ENCODE measurements around the gene MIGA2.
"Not testable (repeated sequence)": the region's sequence is repeated elsewhere in the genome, so short reads cannot be mapped to it uniquely, and the experiment has no call there.

Gene MIGA2, protein sequence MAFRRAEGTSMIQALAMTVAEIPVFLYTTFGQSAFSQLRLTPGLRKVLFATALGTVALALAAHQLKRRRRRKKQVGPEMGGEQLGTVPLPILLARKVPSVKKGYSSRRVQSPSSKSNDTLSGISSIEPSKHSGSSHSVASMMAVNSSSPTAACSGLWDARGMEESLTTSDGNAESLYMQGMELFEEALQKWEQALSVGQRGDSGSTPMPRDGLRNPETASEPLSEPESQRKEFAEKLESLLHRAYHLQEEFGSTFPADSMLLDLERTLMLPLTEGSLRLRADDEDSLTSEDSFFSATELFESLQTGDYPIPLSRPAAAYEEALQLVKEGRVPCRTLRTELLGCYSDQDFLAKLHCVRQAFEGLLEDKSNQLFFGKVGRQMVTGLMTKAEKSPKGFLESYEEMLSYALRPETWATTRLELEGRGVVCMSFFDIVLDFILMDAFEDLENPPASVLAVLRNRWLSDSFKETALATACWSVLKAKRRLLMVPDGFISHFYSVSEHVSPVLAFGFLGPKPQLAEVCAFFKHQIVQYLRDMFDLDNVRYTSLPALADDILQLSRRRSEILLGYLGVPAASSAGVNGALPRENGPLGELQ

DNA sequence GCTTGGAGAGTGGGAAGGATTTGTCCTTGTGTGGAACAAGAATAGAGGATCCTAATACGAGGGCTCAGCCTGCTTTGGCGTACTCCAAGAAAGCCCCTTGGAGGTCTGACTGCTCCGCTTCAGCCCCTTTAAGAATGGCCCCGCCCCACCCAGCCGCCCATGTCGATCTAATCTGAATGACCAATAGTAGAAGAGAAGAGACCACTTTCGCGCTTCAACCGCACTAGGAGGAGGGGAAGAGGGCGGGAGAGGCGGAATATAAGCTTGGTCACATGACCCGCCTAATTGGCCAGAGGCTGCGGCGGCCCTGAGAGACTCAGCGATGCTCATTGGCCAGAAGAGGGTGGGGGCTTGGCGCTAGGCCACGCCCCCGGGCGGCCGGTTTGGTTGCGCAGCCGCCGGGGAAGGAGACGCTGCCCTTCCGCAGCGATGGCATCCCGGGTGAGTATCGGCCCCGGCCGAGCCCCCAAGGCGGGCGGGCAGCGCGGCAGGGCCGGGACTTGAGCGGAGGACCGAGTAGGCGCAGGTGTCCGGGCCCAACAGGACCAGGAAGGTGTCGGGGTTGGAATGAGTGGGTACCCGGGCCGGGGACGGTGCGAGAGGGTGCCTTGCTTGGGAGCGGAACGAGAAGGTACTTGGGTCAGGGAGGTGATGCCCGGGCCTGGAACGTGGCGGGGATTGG, at the start of gene MIGA2:
Gene MIGA2 (plus strand): TSS at position 386 of the 682 bp plus-strand sequence. CDS start 3,969 bp downstream, outside the sequence.
- DNase-seq (ENCODE audit: low spot score) = peak; percentile 97

DNA sequence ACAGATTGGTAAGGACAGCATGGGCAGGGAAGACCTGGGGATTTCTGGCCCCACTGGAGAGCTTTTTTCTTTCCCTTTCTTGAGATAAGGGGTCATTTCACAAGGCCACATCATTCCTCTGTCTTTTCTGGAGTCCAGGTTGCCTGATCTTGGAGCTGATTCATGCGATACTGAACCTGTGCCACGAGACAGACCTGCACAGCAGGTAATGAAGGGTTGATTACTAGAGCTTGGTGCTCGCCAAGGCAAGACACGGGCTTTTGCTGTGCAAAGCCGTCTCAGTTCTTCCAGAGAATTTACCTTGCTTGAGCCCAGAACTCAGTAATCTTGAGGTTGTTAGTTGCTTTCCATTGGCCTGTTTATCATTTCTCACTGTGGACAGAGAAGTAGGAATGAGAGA, 49.8 kb upstream of the MIGA2 start:
- DNase-seq (ENCODE audit: low spot score) = no peak

DNA sequence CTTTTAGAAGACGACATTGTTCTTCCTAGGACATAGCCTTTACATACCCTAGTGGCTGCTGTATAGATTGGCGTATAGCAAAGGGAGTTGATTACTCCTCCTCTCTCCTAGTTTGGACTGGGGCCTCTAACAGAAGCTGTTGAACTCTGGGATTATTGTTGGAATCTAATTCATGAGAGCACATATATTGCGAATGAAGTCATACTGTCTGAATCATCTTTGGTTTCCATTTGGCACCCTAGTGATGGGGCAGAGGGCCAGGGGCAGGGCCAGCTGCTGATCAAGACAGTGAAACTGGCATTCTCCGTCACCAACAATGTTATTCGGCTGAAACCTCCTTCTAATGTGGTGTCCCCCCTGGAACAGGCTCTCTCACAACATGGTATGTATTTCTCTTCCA, 48.6 kb upstream of the MIGA2 start:
- DNase-seq (ENCODE audit: low spot score) = no peak

- DNase-seq (ENCODE audit: low spot score) = peak; percentile 49
These were observed 43.4 kb upstream of the MIGA2 start for GRCh38 chr9:128992995-128993394.

- no peak for DNase-seq (ENCODE audit: low spot score)
These were observed 40.6 kb upstream of the MIGA2 start for GRCh38 chr9:128995791-128996190.

GRCh38 chr9:128998462-128998861, 38.0 kb upstream of the MIGA2 start:
- DNase-seq (ENCODE audit: low spot score) = no peak

DNA sequence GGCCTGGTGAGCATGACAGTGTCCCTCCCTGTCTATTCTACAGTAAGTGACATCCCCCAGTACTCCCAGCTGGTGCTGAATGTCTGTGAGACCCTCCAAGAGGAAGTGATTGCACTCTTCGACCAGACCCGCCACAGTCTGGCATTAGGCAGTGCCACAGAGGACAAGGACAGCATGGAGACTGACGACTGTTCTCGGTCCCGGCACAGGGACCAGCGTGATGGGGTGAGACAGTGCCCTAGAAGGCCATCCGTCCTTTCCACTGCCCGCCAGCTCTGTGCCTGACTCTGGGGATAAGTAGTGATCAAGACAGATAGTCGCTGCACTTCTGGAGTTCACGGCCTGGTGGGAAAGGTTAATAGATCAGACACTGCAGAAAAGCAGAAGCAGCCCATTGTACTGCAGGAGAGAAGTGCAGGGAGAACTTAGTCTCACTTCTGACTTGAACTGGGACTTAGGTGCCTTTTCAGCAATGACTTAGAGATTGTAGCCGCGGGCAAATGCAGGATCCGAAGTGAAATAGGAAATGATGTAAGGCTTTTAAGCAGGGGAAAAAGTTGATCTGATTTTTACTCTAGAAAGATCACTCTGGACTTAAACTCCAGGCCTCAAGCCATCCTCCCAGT, 36.7 kb upstream of the MIGA2 start:
- no peak for DNase-seq (ENCODE audit: low spot score)

GRCh38 chr9:129001504-129002325, 34.7 kb upstream of the MIGA2 start:
- no peak for DNase-seq (ENCODE audit: low spot score)

GRCh38 chr9:129002992-129003391, 33.4 kb upstream of the MIGA2 start:
- DNase-seq (ENCODE audit: low spot score) = no peak

- DNase-seq (ENCODE audit: low spot score) = not testable (repeated sequence)
These were observed 32.3 kb upstream of the MIGA2 start for GRCh38 chr9:129004173-129004572.

DNA sequence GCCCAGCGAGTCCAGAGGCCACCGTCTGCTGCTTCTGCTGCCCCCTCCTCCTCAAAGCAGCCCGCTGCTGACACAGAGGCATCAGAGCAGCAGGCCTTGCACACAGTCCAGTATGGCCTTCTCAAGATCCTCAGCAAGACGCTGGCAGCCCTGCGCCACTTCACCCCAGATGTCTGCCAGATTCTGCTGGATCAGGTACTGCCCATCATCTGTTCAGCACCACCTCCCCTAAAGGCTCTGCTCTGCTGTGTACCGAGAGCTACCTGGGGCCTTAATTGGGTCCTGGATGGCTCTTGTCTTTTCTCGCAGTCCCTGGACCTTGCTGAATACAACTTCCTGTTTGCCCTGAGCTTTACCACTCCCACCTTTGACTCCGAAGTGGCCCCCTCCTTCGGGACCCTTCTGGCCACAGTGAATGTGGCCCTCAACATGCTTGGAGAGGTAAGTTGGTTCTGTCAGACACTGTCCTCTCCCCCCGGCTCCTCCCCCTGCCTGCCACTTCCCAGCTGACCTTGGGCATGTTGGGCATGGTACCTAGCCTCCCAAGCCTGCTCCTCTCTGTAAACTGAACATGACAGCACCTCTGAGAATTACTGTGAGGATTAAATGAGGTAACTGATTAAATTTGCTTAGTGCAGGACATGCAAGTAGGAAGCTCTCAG, 31.0 kb upstream of the MIGA2 start:
- DNase-seq (ENCODE audit: low spot score) = no peak

GRCh38 chr9:129006328-129007034, 29.9 kb upstream of the MIGA2 start:
- DNase-seq (ENCODE audit: low spot score) = peak; percentile 82

DNA sequence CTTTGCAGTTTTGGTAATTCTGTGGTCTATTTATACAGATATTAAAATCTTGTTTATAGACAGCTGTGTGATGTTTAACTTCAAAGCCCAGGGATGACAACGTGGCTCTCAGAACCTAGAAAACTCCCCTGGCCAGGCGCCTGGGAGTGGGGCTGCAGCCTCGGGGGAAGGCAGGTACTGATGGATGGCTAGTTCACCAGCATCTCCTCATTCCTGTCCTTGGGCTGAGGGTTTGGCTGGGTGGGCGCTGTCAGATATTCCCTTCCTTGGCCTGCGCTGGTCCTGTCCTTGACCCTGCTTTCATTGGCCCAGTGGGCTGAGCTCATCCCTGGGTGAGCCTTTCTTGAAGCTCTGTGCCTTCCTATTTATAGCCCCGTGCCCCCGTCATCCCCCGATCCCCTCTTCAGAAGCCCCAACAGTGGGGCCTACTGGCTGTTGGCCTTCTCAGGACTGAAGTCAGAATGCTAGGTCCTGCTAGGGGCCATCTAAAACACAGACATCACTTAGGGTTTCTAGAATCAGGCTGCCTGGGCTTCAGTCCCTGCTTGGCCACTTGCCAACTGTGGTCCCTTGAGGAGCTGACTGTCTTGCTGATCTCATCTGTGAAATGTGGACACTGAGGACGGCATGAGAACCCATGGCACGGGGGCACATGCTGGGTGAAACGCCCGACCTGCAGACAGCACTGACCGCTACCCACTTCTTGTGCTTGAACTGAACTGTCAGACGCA, 29.2 kb upstream of the MIGA2 start:
- no peak for DNase-seq (ENCODE audit: low spot score)

- DNase-seq (ENCODE audit: low spot score) = no peak
These were observed 28.5 kb upstream of the MIGA2 start for GRCh38 chr9:129007766-129008468.

DNA sequence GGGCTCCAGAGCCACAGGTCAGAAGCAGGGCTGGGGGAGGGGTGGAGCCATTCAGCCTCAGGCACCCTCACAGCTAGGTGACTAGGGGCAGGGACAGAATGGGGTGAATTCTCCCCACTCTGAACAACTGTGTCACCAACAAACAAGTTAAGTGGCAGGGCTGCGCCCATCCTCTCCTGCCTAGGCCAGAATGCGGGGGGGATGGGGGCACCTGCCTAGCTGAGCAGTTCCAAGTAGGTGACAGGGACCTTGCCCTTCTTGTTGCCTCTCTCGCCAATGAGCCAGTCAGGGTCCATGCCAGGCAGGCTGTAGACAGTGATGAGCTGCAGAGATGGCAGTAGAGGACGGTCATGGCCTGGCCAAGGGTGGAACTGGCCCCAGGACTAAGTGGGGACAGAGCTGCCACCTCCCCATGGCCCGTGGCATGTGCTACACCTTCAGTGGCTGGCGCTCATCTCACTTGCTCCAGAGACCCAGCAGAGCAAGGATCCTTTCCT, 27.9 kb upstream of the MIGA2 start:
- no peak for DNase-seq (ENCODE audit: low spot score)

GRCh38 chr9:129008986-129009583, 27.3 kb upstream of the MIGA2 start:
- DNase-seq (ENCODE audit: low spot score) = no peak

- DNase-seq (ENCODE audit: low spot score) = no peak
These were observed 26.8 kb upstream of the MIGA2 start for GRCh38 chr9:129009584-129010141.

DNA sequence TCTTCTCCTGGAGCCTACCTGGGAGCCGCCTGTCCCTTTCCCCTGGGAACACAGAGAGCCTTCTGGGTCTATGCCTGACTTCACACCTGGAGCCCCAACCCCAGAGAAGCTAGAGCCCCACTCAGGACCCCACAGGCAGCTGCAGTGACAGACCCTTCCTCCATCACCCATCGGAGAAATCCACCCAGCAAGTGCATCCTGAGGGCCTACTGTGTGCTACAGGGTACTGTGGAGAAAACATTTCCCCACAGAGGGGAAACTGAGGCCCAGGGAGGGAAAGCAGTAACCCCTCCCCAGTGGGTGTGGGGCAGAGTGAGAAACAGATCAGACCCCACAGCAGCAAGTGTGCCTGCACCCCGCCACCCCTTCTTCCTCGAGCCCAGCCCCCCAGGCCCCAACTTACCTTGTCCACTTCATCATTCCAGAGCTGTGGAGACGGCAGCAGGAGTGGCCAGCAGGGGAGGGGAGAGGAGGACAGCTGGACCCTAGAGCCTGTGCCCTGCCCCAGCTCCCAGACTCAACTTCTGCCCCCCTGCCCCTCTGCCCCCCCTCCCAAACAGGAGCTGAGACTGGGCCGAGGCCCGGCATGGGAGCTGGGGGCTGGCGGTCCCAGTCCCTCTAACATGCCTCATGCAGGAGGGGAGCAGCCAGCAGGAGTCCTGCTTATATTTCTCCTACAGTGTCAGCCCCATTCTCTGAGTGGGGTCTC, 26.0 kb upstream of the MIGA2 start:
- DNase-seq (ENCODE audit: low spot score) = no peak

Data from hematopoietic multipotent progenitor cell treated with erythropoietin and hydrocortisone succinate and interleukin-3 and kit ligand, for 17 days (in vitro differentiated cells).